GM12873 (cell line): ENCODE data around the gene CDK14.

Experiments used
- CTCF ChIP-seq: IDR thresholded peaks from 2 replicates; pipeline ENCODE4 v1.5.1; 2012; ENCODE audit warnings: low read depth, mild to moderate bottlenecking, moderate library complexity, low read length, control low read depth; ENCODE audit not compliant: insufficient read depth; ENCODE audit errors: missing control alignments

The CDK14 gene

GRCh38 chr7:91086200-91086599 lies 490.1 kb downstream of the CDK14 start:
- no peak for TF ChIP-seq CTCF

- no peak for TF ChIP-seq CTCF
These were observed 492.0 kb downstream of the CDK14 start for GRCh38 chr7:91088156-91088555.

- no peak for TF ChIP-seq CTCF
These were observed 492.6 kb downstream of the CDK14 start for GRCh38 chr7:91088691-91089090.

GRCh38 chr7:91089382-91089963 lies 493.4 kb downstream of the CDK14 start:
- TF ChIP-seq CTCF: peak; percentile 66

- no peak for TF ChIP-seq CTCF
These were observed 494.6 kb downstream of the CDK14 start for GRCh38 chr7:91090684-91091083.

- no peak for TF ChIP-seq CTCF
These were observed 495.5 kb downstream of the CDK14 start for GRCh38 chr7:91091631-91092030.

GRCh38 chr7:91093181-91093580 lies 497.1 kb downstream of the CDK14 start:
- TF ChIP-seq CTCF: no peak
